Epidermal melanocyte (primary cell): ENCODE data around the gene LY6G5B.

Experiments
- DNase-seq: peaks from one replicate; pipeline ENCODE4 v3.0.0; 2011; ENCODE audit warnings: low spot score; ENCODE audit not compliant: insufficient read length

The LY6G5B gene

DNA sequence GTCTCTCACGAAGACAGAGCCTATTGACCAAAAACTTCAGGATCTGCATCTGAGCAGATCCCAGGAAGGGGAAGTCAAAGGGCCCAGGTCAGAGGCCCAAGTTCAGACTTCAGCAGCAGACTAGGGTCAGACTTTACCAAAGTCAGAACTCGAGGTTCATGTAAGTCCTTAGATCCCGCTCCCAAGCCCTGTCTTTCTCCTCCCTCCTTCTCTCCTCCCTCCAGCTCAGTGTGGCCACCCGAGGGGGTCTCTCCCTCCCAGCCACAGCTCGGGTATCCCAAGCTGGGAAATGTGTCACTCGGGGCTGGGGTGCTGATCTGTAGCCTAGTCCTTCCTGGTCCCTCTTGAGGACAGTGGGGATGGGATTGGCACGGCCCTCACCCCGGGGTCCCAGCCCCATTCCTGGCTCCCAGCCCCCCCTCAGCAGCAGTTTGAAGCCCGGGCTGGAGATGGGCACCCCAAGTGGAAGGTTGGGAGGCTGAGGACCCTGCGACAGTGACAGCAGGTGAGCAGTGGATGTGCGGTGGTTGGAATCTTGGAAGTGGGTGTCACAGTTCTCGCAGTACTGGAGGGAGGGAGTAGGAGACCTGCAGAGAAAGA, 7.6 kb upstream of the LY6G5B start:
- DNase-seq: no peak

DNA sequence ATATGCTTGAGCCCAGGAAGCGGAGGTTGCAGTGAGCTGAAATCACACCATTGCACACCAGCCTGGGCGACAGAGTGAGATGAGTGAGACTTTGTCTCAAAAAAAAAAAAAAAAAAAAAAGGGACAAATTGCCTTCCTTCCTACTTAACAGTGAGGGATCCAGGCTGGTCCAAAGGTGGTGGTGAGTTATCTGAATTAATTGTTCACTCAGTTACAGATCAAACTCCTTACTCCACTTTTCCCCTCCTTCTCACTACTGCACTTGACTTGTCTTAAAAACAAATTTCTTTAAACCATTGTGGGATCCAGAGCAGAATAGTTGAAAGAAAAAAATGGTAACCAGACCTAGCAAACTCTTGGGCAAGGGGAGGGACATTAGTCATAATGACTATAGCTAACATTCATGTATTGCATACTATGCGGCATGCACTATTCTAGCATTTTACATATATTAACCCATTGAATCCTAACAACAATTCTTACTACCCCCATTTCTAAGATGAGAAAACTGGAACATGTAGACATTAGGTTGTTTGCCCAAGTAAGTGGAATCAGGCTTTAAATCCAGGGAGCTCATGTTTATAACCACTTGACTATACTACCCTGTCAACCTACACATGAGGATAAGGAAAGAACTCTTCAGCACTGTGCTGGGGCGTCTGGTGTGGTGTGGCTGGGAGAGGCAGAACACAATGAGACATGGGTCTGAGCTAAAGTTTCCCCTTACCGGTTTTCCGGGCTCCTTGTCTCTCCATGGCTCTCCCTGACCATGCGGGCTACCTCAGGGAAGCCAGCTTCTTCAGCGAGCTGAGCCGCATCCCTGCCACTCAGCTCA, 6.4 kb upstream of the LY6G5B start:
- no peak for DNase-seq

DNA sequence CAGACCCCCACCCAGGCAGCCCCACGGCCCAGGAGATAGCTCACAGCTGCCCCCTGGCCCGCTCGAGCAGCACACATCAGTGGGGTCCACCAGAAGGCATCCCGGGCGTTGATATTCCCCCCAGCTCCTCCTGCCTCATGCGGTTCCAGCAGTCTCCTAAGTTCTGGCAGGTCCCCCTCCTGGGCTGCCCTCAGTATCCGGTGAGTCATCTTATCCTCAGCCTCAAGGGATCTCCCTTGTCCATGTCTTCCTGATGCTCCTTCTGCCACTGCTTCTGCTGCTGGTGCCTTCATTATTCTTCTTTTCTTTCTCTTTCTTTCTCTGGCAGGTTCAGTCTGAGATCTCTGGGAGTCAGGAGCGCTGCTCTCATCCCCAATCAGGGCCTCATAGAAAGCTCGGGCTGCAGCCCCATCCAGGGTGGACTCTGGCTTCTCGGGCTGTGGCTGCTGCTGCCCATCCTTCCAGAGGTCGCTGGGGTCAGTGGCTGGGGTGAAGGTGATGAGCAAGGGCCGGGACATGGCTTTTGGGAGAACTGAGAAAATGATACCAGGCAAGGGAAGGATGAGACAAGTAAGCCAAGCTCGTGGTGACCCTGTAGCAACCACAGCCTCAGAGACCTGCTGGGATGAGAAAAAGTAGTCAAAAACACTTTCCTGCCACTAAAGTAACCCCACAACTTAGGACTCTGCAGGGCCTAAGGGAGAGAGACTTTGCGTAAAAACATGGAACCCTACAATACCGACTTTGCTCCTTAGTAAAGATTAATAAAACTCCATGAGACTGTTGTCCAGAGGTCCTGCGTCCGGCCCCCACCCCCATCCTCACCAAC, 5.6 kb upstream of the LY6G5B start:
- no peak for DNase-seq

DNA sequence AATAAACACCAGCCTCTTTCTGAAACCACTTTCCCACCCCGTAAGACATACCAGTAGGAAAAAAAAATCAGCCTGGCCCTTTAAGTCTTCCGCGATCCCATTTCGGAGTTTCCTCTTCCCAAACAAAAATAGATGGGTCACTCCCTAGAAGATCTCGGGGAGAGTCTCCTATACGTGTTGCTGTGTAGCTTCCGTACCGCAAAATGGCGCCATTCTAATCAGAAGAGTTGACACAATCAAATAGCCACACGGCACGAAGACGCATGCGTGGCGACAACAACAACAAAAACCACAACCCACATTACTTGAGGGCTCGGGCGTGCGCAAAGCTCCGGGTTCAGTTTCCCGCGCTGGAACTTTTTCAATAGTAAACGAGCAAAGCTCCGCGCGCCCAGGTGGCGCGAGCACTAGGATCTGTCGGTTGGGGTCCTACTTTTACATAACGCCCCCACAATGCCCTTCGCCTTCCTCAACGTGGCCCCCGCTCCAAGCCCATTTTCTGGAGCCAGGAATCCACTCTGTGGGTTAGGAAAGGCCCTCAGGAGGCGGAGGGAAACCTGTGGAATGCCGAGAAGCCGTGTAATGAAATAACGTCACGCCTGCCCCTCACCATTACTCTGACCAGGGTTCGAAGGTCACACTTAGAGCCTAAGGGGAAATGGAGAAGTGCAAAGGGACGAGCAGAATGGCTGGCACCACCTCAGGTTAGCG, 4.8 kb upstream of the LY6G5B start, which contains the start of gene GPANK1:
Gene GPANK1, minus strand, starts transcription at position 208 of the 711 bp plus-strand sequence. CDS start 519 bp downstream, outside the sequence.
- peak; percentile 90 for DNase-seq

DNA sequence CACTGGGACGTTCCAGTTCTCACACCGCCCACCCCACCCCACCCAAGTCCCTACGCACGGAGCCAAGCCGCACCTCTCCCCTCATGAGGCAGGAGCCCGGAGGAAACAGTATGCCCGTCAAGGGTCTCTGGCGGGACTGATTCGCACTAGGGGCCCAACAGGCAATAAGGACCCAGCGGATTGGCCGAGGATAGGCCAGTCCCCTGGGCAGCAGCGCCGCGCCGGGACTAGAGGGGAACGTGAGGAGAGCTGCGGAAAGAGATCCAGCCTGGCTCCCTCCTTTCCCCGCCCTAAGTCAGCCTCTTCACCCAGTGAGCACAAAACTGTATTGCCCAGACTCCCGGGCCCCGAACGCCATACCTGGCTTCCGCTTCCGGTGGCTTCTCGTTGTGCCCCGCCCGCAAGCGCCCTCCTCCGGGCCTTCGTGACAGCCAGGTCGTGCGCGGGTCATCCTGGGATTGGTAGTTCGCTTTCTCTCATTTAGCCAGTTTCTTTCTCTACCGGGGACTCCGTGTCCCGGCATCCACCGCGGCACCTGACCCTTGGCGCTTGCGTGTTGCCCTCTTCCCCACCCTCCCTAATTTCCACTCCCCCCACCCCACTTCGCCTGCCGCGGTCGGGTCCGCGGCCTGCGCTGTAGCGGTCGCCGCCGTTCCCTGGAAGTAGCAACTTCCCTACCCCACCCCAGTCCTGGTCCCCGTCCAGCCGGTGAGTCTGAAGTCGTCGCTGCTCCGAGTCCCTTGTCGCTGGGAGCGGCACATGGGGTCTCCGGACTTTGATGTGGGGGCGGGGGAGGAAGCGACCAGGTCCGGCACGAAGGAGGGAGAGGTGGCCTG, 4.1 kb upstream of the LY6G5B start, which contains the start of gene CSNK2B:
Gene CSNK2B, plus strand, starts transcription at position 580 of the 836 bp plus-strand sequence. CDS start 752 bp downstream, outside the sequence.
- peak; percentile 96 for DNase-seq

DNA sequence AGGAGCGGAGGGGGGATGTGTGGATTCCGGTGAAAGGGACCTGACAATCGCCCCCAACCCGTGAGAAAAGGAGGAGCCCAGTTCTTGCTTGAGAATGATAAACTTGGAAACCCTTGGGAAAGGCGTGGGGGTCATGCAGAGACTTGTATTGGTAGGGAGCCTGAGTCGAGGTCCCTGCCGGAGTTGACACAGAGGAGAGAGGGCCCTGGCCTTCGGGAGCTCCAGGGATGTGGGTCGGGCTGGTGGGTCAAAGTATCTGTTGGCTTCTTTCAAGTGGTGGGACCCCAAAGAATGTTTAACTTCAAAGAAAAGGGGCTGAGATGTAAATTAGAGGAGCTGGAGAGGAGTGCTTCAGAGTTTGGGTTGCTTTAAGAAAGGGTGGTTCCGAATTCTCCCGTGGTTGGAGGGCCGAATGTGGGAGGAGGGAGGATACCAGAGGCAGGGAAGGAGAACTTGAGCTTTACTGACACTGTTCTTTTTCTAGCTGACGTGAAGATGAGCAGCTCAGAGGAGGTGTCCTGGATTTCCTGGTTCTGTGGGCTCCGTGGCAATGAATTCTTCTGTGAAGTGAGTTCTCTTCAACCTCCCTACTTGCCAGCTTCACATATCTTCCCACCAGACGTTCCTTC, 3.3 kb upstream of the LY6G5B start:
- DNase-seq: no peak

DNA sequence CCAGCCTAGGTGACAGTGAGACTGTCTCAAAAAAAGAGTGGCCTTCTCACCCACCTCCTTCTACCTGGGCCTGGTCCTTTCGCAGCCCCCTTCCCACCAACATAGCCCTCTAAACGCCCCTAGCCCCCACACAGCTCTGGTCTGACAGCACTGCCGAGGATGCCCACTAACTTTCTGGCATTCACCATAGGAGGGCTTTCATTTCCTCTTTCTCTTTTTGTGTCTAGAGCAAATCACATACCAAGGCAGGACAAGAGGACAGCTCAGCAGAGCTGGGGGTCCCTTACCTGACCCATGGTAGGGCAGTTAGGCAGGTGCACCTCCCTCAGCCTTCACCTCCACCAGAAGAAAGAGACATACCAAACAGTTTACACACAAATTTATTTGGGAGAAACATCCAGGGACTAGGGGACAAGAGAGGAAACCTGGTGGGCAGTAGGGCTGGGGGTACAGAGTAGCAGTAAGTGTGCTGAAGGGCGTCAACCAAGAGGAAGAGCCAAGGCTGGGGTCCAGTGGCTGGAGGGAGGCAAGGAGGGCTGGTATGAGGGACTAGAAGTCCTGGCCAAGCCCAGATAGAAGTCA, 6.6 kb downstream of the LY6G5B start:
- no peak for DNase-seq

DNA sequence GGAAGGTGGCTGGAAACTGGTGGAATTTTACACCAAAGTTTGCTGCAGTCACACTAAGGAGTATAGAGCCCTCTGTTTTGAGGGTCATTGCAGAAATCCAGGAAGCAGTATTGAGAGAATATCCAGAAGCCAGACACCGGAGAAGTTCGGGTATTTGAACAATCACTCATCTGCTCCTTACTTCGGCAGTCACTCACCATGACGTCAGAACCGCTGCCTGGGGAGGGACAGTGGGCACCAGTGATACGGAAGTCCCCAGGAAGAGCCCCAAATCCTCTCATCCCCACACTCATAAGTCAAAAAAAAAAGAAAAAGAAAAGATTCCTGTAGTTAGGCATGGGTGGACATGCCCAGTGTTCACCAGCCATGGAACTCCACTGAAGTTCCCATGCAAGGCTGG, 7.1 kb downstream of the LY6G5B start:
- no peak for DNase-seq

DNA sequence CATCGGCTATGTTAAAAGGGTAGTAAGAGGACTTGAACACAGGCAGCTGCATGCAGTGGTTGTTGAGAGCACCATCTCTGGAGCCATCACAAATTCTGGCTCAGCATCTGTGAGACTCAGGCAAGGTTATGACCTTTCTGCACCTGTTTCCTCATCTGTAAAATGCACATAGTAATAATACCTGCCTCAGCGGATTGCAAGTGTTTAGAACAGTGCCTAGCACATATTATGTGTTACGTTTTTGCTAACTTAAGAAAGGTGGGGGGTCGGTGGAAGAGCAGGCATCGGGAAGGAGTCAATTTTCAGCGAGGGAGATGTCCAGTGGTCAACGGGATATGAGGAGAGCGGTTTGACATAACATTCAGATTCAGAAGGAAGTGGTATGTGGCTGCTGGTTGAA, 8.2 kb downstream of the LY6G5B start:
- no peak for DNase-seq

DNA sequence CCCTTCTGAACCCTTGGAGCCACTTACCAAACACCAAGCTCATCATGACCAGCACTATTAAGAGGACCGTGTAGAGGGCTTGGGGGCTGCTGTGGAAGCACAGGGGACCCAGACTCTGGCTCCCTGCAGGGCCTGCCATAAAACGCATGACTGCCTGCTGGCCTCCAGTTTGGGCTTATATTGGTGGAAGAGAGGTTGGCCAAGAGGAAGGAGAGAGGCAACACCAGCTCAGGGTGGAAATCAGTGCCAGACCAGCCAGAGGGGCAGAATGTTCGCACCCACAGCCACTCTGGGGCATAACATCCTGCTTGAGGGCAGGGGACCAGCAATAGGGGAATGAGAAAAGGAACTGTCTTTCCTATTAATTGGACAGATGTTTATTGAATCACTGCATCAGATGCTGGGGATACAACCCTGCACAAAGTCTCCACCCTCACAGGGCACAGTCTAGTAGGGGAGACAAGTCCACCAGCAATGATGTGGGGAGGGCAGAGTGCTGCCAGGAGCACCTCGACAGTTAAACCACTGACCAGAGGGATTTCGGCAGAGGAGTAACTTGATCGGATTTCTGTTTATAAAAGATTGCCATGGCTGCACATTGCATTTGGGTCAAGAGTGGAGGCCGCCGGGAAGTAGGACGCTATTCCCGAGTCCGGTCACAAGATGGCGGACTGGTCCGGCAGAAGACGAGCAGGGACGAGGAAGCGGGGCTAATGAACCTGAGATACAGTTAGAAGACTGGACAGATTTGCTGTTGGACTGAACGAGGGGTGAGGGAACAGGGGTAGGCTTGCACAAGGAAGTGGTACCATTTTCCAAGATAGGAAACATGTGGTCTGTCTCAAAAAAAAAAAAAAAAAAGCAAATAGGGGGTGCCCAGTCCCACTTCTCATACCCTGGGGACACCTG, 10.7 kb downstream of the LY6G5B start, which contains the start of gene LY6G5C:
Gene LY6G5C, minus strand, starts transcription at position 842 of the 909 bp plus-strand sequence. Its CDS starts 694 bp downstream, at position 148.
- DNase-seq: peak; percentile 81

DNA sequence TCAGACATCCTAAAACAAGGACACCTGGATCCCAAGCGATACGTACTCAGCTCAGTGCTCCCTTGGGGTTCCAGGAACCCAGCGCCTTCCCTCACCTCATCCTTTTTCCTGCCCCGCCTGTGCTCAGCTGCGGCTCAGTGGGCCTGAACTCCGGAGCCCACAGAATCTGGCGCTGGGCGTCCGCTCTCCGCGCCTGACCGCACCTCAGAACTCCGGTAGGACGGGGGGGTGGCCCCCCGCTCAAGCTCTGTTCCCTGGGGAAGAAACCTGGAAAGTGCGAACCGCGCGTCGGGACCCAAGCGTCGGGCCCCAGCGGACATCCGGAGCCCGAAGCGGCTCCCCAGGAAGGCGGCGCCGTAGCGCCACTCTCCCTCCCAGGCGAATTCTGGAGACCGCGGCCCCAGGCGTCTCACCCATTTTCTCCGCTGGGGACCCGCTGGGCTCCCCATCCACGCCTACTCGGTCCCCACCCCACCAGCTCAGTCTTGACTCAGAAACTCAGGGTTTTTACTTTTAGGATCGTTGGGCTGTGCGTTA, 11.4 kb downstream of the LY6G5B start:
- peak; percentile 22 for DNase-seq

DNA sequence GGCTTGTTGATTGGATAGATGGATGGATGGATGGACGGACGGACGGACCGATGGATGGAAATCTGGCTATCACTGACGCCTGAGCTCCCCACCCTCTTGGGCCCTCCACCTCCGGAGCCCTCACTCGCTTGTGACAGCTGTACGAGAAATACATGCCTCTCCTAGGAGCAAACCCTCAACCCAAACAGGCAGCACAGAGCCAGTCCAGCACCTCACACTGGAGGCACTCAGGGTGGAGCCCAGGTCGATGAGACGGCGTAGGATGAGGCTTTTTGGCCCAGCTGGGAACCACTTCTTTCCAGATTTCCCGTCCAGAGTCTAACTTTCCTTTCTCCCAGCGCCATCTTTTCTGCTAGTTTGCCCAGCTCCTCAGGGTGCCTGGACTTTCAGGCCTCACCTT, 13.8 kb downstream of the LY6G5B start:
- DNase-seq: no peak

DNA sequence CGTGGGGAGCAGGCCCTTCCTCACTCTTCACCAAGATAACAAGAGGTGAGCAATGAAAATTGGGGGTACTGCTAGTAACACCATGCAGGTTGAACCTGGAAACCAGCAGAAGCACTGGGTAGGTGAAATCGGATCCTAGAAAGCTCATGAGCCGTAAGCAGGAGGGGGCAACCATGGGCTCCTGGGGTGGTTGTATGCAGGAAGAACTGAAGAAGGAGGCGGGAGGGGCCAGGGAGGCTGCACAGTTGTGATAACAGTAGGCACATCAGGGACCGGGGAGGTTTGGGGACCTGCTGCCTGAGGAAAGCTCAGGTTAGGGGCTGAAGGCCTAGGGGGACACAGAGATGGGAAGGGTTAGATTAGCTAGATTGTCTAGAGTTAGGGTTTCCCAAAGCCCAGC, 16.7 kb downstream of the LY6G5B start:
- no peak for DNase-seq

DNA sequence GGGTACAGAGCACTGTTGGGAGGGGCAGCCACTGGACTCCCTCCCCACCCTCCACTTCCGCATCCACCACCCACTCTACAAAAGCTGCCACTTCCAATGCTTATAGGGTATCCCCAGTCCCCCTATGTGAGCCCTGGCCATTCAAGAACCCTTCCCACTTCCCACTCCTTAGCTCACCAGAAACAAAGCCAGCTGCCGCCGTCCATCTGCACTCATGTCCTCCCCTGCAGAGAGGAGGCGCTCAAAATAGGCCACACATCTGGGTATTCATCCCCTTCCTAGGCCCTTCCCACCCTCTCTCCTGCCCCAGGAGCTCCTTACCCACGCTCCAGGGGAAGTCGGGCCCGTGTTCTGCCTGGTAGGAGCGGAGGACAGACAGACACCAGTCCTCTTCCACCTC, 17.5 kb downstream of the LY6G5B start:
- DNase-seq: no peak

DNA sequence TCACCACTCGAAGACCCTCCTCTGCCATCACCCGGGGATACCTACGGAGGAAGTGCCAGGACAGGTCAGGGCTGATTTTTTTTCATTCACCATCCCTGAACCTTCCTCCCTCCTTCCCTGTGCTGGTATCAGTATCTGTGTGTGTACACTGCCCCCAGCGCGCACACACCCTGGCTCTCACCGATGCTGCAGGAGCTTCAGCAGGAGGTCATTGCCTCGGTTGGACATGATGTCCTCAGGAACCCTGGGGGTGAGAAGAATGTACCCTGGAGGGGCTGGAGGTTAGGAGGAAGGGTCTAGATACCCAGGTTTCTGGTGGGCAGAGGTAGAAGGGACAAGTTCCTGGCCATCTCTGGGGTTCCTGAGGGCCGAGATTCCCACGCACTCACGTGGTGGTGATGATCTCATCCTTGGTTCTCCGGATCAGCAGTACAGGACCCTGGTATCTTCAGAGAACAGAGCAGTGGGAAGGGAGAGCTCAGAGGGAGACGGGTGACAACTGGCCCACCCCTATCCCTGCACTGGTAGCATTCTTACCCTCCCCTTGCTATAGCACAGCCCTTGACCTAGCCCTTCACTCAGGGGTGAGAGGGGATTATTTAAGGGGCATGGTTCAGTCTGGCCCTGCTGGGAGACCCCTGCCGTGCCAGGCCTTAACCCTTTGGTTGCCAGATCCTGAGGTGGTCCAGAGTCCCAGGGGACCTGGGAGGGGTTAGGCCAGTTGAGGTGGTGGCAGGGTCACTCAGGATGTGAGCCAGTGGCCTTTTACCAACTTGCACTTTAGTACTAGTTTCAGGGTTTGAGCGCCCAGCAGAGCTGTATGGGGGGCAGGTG, 18.3 kb downstream of the LY6G5B start:
- DNase-seq: no peak

DNA sequence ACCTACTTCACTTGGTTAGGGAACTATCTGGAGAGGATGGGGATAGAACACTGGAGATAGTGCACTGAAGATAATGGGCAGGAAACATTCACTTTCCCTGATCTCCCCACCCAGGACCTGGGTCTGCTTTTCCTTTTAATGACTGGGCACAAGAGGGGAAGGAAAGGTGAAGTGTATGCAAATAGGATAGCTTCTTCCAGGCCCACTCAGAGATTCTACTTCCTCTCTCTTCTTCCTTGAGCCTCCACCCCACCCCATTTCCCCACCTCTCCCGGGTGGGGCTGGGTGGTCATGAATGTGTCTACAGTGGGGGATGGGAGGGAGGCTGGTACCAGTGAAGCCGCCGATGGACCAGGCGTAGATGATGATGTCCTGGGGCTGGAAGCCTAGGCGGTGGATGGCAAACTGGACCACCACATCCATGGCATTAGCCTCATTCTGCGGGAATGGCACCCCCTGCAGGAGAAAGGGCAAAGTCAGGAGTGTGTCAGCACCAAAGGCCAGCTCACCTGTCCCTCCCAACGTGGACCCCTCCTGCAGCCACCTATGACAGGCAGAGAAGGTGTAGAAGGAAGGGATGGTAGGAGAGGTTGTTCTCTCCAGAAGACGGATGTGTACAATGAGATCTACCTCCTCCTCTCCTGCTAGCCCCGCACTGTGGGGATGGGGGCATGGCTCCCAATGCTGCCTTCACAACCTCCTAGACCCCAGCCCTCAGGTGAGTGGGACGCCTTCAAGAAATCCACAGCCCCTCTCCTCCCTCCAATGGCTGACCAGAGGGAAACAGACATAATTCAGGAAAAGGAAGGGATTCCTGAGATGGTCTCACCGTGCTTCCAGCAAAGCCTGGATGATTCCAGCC, 19.7 kb downstream of the LY6G5B start:
- DNase-seq: no peak
